Mesothelial cell of epicardium (in vitro differentiated cells): Measurements from ENCODE around the gene GRM4. TPM values are rescaled to one million over a fixed set of nuclear protein-coding genes. Genes with fewer than 3 reads are reported as not detected.

Source experiments
- DNase-seq, 2 experiments: peaks; one replicate each; pipeline ENCODE4 v3.0.0; 2021; ENCODE audit warnings: low spot score in 2 of 2; ENCODE audit not compliant: unreplicated experiment in 2 of 2
- H3K27ac Mint-ChIP-seq: 2 replicates; pipeline ENCODE4 v1.8.0; 2021; ENCODE audit warnings: mixed read lengths
- H3K27me3 Mint-ChIP-seq: 2 replicates; pipeline ENCODE4 v1.8.0; 2021; ENCODE audit warnings: low read depth, mixed read lengths
- H3K36me3 Mint-ChIP-seq: 2 replicates; pipeline ENCODE4 v1.8.0; 2021; ENCODE audit warnings: mixed read lengths
- H3K4me1 Mint-ChIP-seq: 2 replicates; pipeline ENCODE4 v1.8.0; 2021; ENCODE audit warnings: mixed read lengths
- H3K4me3 Mint-ChIP-seq: 2 replicates; pipeline ENCODE4 v1.8.0; 2021; ENCODE audit warnings: mild to moderate bottlenecking, moderate library complexity, mixed read lengths
- H3K9me3 Mint-ChIP-seq: 2 replicates; pipeline ENCODE4 v1.8.0; 2021; ENCODE audit warnings: mixed read lengths
- total RNA-seq: library from RNA; stranded (reverse); gene quantifications from 3 replicates; pipeline ENCODE4 v1.2.1, GENCODE V29; 2021
- TF ChIP-seq, protein P1 (sequence below): fragments of 200-600 bp; sonication (generic); IDR thresholded peaks from one replicate; pipeline ENCODE4 v1.5.0; 2021; ENCODE audit warnings: antibody characterized with exemption; ENCODE audit not compliant: unreplicated experiment

The GRM4 gene
- total RNA-seq, 1 donor from 2014 or later, result 0.22 TPM

DNA sequence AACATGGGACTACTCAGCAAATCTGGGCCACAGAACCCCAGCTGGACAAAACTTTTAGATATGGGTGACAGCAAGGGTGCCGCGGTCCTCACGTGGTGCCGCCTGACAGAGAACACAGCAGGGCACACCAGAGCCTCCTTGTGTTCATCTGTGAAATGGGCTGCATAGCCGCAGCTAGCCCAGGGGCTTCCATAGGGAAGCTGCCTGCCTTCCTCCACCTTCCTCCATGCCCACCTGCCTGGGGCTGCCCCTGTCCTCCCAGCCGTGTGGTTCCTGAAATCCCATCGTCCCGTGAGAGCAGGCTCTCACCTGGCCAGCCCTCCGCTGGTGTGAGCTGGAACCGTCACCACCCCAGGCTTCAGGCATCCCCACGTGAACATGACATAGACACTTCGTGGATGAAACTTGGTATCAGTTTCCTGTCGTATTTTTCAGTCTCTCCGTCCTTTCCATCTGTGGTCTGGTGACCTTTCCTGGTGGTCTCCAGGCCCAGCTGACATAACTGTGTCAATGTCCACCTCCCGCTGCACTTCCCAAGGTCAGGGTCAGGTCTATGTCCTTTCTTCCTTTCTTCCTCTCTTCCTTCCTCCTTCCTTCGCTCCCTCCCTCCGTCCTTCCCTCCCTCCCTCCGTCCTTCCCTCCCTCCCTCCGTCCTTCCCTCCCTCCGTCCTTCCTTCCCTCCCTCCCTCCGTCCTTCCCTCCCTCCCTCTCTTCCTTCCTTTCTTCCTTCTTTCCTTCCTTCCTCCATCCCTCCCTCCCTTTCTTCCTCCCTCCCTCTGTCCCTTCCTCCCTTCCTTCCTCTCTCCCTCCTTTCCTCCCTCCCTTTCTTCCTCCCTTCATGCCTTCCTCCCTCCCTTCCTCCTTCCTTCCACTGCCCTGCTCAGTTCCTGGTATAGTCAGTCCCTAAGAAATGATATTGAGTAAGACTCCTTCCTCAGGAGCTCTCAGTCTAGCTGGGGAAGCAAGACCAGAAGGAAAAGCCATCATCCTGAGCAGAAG lies 78.8 kb downstream of the GRM4 start:
- TF ChIP-seq, protein P1, sequence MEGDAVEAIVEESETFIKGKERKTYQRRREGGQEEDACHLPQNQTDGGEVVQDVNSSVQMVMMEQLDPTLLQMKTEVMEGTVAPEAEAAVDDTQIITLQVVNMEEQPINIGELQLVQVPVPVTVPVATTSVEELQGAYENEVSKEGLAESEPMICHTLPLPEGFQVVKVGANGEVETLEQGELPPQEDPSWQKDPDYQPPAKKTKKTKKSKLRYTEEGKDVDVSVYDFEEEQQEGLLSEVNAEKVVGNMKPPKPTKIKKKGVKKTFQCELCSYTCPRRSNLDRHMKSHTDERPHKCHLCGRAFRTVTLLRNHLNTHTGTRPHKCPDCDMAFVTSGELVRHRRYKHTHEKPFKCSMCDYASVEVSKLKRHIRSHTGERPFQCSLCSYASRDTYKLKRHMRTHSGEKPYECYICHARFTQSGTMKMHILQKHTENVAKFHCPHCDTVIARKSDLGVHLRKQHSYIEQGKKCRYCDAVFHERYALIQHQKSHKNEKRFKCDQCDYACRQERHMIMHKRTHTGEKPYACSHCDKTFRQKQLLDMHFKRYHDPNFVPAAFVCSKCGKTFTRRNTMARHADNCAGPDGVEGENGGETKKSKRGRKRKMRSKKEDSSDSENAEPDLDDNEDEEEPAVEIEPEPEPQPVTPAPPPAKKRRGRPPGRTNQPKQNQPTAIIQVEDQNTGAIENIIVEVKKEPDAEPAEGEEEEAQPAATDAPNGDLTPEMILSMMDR, result no peak
- Mint-ChIP-seq H3K4me1 (peaks cover 2% of the 10 kb centered on the region), H3K27me3 (peaks cover 34% of the 10 kb centered on the region), H3K27ac (no peak overlapping the region), H3K36me3 (no peaks in the 10 kb centered on the region), H3K4me3 (no peak overlapping the region), H3K9me3 (no peaks in the 10 kb centered on the region)
- no peak for DNase-seq

DNA sequence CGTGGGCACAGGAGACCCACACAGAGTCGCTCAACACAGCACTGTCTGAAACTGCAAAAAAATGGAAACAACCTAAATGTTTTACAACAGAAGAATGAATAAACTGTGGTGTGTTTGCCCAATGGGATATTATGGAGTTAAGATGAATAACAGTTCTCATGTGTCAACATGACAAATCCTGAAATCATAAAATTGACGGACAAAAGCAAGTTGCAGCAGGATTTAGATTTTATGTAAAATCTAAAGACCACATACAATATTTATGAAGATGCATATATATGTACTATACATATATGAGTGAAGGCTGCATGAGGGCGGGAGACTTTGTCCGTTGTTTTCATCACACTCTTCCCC lies 79.7 kb downstream of the GRM4 start:
- Mint-ChIP-seq H3K36me3 (no peaks in the 10 kb centered on the region), H3K27me3 (peaks cover 34% of the 10 kb centered on the region), H3K27ac (no peak overlapping the region), H3K9me3 (no peaks in the 10 kb centered on the region), H3K4me1 (peaks cover 2% of the 10 kb centered on the region), H3K4me3 (no peak overlapping the region)
- TF ChIP-seq, protein P1, result no peak
- DNase-seq, result no peak

GRCh38 chr6:34065466-34066217 lies 80.2 kb downstream of the GRM4 start:
- TF ChIP-seq, protein P1, result no peak
- no peak overlapping the region for H3K27ac Mint-ChIP-seq

DNA sequence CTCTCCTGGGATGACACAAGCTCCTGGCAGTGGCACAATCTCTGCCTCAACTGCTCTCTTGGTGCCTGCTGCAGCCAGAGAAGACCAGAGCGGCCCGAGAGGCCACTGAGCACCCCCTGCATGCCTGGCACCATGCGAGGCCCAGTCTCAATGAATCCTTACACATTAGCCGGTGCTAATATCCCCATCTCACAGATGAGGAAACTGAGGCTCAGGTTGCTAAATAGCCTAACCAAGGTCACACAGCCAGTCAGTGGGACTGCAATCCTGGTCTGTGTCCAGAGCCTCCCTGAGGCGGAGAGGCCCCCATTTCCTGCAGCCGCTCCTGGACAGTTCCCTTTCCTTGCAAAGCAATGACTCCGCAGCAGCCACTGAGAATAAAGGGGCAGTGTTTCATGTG lies 81.2 kb downstream of the GRM4 start:
- no peaks in the 10 kb centered on the region for H3K9me3 Mint-ChIP-seq
- H3K4me1 Mint-ChIP-seq, result peaks cover 2% of the 10 kb centered on the region
- no peak overlapping the region for H3K4me3 Mint-ChIP-seq
- TF ChIP-seq, protein P1, result no peak
- no peak for DNase-seq
- no peaks in the 10 kb centered on the region for H3K36me3 Mint-ChIP-seq
- H3K27me3 Mint-ChIP-seq, result peaks cover 34% of the 10 kb centered on the region
- no peak overlapping the region for H3K27ac Mint-ChIP-seq

More at GRCh38 chr6:34065466-34066217, 80.2 kb downstream of the GRM4 start:
- H3K4me3 Mint-ChIP-seq, result no peak overlapping the region
- no peaks in the 10 kb centered on the region for H3K36me3 Mint-ChIP-seq
- DNase-seq, result no peak
- peaks cover 2% of the 10 kb centered on the region for H3K4me1 Mint-ChIP-seq
- peaks cover 34% of the 10 kb centered on the region for H3K27me3 Mint-ChIP-seq
- H3K9me3 Mint-ChIP-seq, result no peaks in the 10 kb centered on the region

DNA sequence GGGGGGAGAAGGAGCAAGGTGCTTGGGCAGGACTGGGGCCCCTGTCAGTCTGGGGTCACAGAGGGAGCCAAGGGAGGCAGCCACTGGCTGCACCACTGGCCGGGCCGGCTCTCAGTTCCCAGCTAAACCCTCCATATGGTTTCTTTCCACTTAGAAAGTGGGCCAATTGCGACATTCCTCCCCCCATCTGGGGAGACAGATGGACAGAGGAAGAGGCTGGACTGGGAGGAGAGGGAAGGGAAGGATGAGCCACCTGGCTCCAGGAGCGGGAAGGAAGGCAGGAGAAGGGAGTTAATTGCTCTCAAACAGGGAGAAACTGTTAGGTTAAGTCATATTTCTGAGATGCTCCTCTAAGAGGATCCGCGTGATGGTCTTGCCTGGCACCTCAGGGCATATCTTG lies 82.2 kb downstream of the GRM4 start:
- Mint-ChIP-seq H3K27ac (no peak overlapping the region), H3K9me3 (no peaks in the 10 kb centered on the region), H3K4me3 (no peak overlapping the region), H3K36me3 (no peaks in the 10 kb centered on the region), H3K4me1 (peaks cover 2% of the 10 kb centered on the region), H3K27me3 (peaks cover 37% of the 10 kb centered on the region)
- TF ChIP-seq, protein P1, result no peak
- no peak for DNase-seq
